Stomach (tissue), 4 donors: ENCODE data around the gene KLHL40.

Source experiments
- CTCF ChIP-seq, 7 experiments: fragments of 450-650 bp in 4 of 7; fragments of 200-600 bp in 3 of 7; sonication (generic) in 3 of 7; IDR thresholded peaks; one replicate each; pipeline ENCODE4 v1.5.1; 2016 to 2019; ENCODE audit warnings: antibody characterized with exemption in 7 of 7, control low read depth in 2 of 7, mild to moderate bottlenecking in 1 of 7
- EP300 ChIP-seq: sonication (generic); formaldehyde crosslinking; IDR thresholded peaks from one replicate; pipeline ENCODE4 v1.6.1; 2017; ENCODE audit warnings: antibody characterized with exemption
- POLR2A ChIP-seq, 4 donors: fragments of 450-650 bp; IDR thresholded peaks; one replicate each; pipeline ENCODE4 v1.6.1; 2016; ENCODE audit warnings: antibody characterized with exemption in 4 of 4, control low read depth in 2 of 4, mild to moderate bottlenecking in 1 of 4, moderate library complexity in 1 of 4
- POLR2AphosphoS5 ChIP-seq, 3 donors: sonication (generic); formaldehyde crosslinking; IDR thresholded peaks; one replicate each; pipeline ENCODE4 v1.6.1; 2016; ENCODE audit warnings: antibody characterized with exemption in 3 of 3

DNA sequence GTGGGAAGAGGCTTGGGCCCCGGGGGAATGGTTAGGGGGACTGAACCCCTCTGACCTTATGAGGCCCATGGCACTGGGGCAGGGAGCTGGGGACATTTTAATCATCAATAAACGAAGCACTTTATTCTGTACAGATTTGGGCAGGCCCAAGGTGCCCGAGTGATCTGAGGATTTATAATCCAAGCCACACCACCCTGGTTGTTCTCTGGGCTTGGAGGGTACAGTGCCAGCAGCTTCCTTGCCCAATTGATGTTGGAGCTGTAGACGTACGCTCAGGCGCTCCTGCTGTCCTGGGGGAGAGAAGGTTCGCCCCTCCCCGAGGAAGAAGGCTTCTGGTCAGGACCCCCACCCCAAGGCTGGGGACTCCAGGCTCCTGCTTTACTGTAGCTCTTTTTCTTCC lies 19.3 kb upstream of the KLHL40 start:
- TF ChIP-seq EP300 (no peak), POLR2AphosphoS5 (IDR thresholded peaks at IDR 0.05) (no peak), CTCF (IDR thresholded peaks at IDR 0.05) (no peak), POLR2A (IDR thresholded peaks at IDR 0.05) (no peak)
